GM19043 (cell line): ENCODE measurements around the gene MBD3L3.
"Not testable (repeated sequence)": the region's sequence is repeated elsewhere in the genome, so short reads cannot be mapped to it uniquely, and the experiment has no call there.

Source experiments
- ATAC-seq: cut with Tn5 transposase; IDR thresholded peaks from one replicate; pipeline ENCODE4 v1.9.1; 2021; ENCODE audit warnings: low read depth; ENCODE audit not compliant: unreplicated experiment

MBD3L3 gene

GRCh38 chr19:7058576-7058975 lies at the start of gene MBD3L3:
Gene MBD3L3 (minus strand): TSS chr19:7058676. CDS start chr19:7058605, 71 bp downstream.
- not testable (repeated sequence) for ATAC-seq

- ATAC-seq: no peak
Observed at GRCh38 chr19:7106711-7107657, 48.5 kb upstream of the MBD3L3 start.

- ATAC-seq: no peak
Observed at GRCh38 chr19:7104747-7105447, 46.4 kb upstream of the MBD3L3 start.

- no peak for ATAC-seq
Observed at GRCh38 chr19:7101498-7102253, 43.2 kb upstream of the MBD3L3 start.

- no peak for ATAC-seq
Observed at GRCh38 chr19:7099597-7099921, 41.1 kb upstream of the MBD3L3 start.

- peak; percentile 65 for ATAC-seq
Observed at GRCh38 chr19:7098701-7099596, 40.5 kb upstream of the MBD3L3 start.

GRCh38 chr19:7098096-7098495 lies 39.6 kb upstream of the MBD3L3 start:
- ATAC-seq: no peak

- no peak for ATAC-seq
Observed at GRCh38 chr19:7088999-7089398, 30.5 kb upstream of the MBD3L3 start.

GRCh38 chr19:7083076-7083956 lies 24.8 kb upstream of the MBD3L3 start:
- no peak for ATAC-seq

- no peak for ATAC-seq
Observed at GRCh38 chr19:7078008-7078407, 19.5 kb upstream of the MBD3L3 start.

- ATAC-seq: no peak
Observed at GRCh38 chr19:7076151-7076550, 17.7 kb upstream of the MBD3L3 start.

GRCh38 chr19:7074705-7075282 lies 16.3 kb upstream of the MBD3L3 start:
- no peak for ATAC-seq

- ATAC-seq: no peak
Observed at GRCh38 chr19:7072541-7072940, 14.1 kb upstream of the MBD3L3 start.

- peak; percentile 23 for ATAC-seq
Observed at GRCh38 chr19:7069904-7070226, 11.4 kb upstream of the MBD3L3 start.

GRCh38 chr19:7069042-7069903 lies 10.8 kb upstream of the MBD3L3 start, which contains the start of gene ZNF557:
Gene ZNF557 (plus strand): TSS chr19:7069703. CDS start chr19:7075075, 5,372 bp downstream.
- peak; percentile 84 for ATAC-seq

- ATAC-seq: no peak
Observed at GRCh38 chr19:7068599-7068998, 10.1 kb upstream of the MBD3L3 start.

GRCh38 chr19:7067716-7068115 lies 9.2 kb upstream of the MBD3L3 start:
- ATAC-seq: no peak

GRCh38 chr19:7067122-7067521 lies 8.6 kb upstream of the MBD3L3 start:
- not testable (repeated sequence) for ATAC-seq
